ENCODE data around the gene DCC. TPM values are rescaled to one million over a fixed set of nuclear protein-coding genes. Genes with fewer than 3 reads are reported as not detected.

Gene DCC
- total RNA-seq = not detected

- DNase-seq = no peak
Observed at GRCh38 chr18:52339891-52340371, at the start of gene DCC. Gene DCC (plus strand): TSS chr18:52340197. CDS start chr18:52340788, 591 bp downstream.

GRCh38 chr18:52310651-52311050, 29.3 kb upstream of the DCC start:
- DNase-seq = no peak

GRCh38 chr18:52311331-52311730, 28.7 kb upstream of the DCC start:
- DNase-seq = no peak

- no peak for DNase-seq
Observed at GRCh38 chr18:52312346-52312745, 27.7 kb upstream of the DCC start.

- DNase-seq = no peak
Observed at GRCh38 chr18:52313213-52313612, 26.8 kb upstream of the DCC start.

GRCh38 chr18:52319424-52319983, 20.5 kb upstream of the DCC start:
- no peak for DNase-seq

GRCh38 chr18:52322307-52322706, 17.7 kb upstream of the DCC start:
- DNase-seq = no peak

- no peak for DNase-seq
Observed at GRCh38 chr18:52323802-52324201, 16.2 kb upstream of the DCC start.

GRCh38 chr18:52325997-52326396, 14.0 kb upstream of the DCC start:
- no peak for DNase-seq

- no peak for DNase-seq
Observed at GRCh38 chr18:52333860-52334259, 6.1 kb upstream of the DCC start.

GRCh38 chr18:52334307-52334706, 5.7 kb upstream of the DCC start:
- no peak for DNase-seq

GRCh38 chr18:52334896-52335295, 5.1 kb upstream of the DCC start:
- no peak for DNase-seq

- no peak for DNase-seq
Observed at GRCh38 chr18:52337276-52337675, 2.7 kb upstream of the DCC start.

GRCh38 chr18:52340406-52341102, 557 bp downstream of the DCC start:
- no peak for DNase-seq

GRCh38 chr18:52341103-52341432, 1.1 kb downstream of the DCC start:
- DNase-seq = no peak

GRCh38 chr18:52341608-52342381, 1.8 kb downstream of the DCC start:
- DNase-seq = no peak

- no peak for DNase-seq
Observed at GRCh38 chr18:52342456-52342855, 2.5 kb downstream of the DCC start.

- no peak for DNase-seq
Observed at GRCh38 chr18:52343138-52343537, 3.1 kb downstream of the DCC start.

GRCh38 chr18:52343731-52344340, 3.8 kb downstream of the DCC start:
- DNase-seq = no peak

GRCh38 chr18:52344881-52345280, 4.9 kb downstream of the DCC start:
- DNase-seq = no peak

GRCh38 chr18:52345428-52345827, 5.4 kb downstream of the DCC start:
- DNase-seq = no peak

- DNase-seq = no peak
Observed at GRCh38 chr18:52348209-52348608, 8.2 kb downstream of the DCC start.

- DNase-seq = no peak
Observed at GRCh38 chr18:52349498-52349897, 9.5 kb downstream of the DCC start.

GRCh38 chr18:52352920-52353319, 12.9 kb downstream of the DCC start:
- no peak for DNase-seq
